Activated CD4-positive, alpha-beta T cell treated with anti-CD3 and anti-CD28 coated beads, Interleukin-2, Interleukin-6, amounts not matched to agents 100 ng/mL and 50 ng/mL, durations not matched to agents 16 hours and 8 hours (primary cell): ENCODE results near the gene LHCGR.
"Not testable (repeated sequence)": the region's sequence is repeated elsewhere in the genome, so short reads cannot be mapped to it uniquely, and the experiment has no call there.

ENCODE experiments used
- DNase-seq: peaks from one replicate; pipeline ENCODE4 v3.0.0-alpha.2; 2020

The LHCGR gene

GRCh38 chr2:48709096-48710034 is 46.2 kb downstream of the LHCGR start:
- no peak for DNase-seq

- DNase-seq: no peak
These were observed 48.1 kb downstream of the LHCGR start for GRCh38 chr2:48707466-48707865.

GRCh38 chr2:48703621-48704020 is 51.9 kb downstream of the LHCGR start:
- DNase-seq: not testable (repeated sequence)

GRCh38 chr2:48699348-48699930 is 56.1 kb downstream of the LHCGR start:
- DNase-seq: no peak

- no peak for DNase-seq
These were observed 58.6 kb downstream of the LHCGR start for GRCh38 chr2:48696881-48697280.

- no peak for DNase-seq
These were observed 59.5 kb downstream of the LHCGR start for GRCh38 chr2:48695991-48696390.

GRCh38 chr2:48694149-48694548 is 61.4 kb downstream of the LHCGR start:
- DNase-seq: no peak

- no peak for DNase-seq
These were observed 61.9 kb downstream of the LHCGR start for GRCh38 chr2:48693645-48694044.

GRCh38 chr2:48693066-48693465 is 62.5 kb downstream of the LHCGR start:
- DNase-seq: no peak

- DNase-seq: no peak
These were observed 63.4 kb downstream of the LHCGR start for GRCh38 chr2:48691935-48692691.

GRCh38 chr2:48685126-48685525 is 70.4 kb downstream of the LHCGR start:
- no peak for DNase-seq

GRCh38 chr2:48677450-48677849 is 78.1 kb downstream of the LHCGR start:
- DNase-seq: no peak

GRCh38 chr2:48674933-48675332 is 80.6 kb downstream of the LHCGR start:
- DNase-seq: no peak

GRCh38 chr2:48673581-48673980 is 81.9 kb downstream of the LHCGR start:
- no peak for DNase-seq

- DNase-seq: no peak
These were observed 86.5 kb downstream of the LHCGR start for GRCh38 chr2:48668992-48669391.

- DNase-seq: no peak
These were observed 104.2 kb downstream of the LHCGR start for GRCh38 chr2:48651158-48651790.

GRCh38 chr2:48638261-48638660 is 117.3 kb downstream of the LHCGR start:
- DNase-seq: no peak
